Measurements from ENCODE around the gene COL8A2.

COL8A2 gene

GRCh38 chr1:36086529-36087232, 38.3 kb downstream of the COL8A2 start:
- DNase-seq: no peak
- Histone ChIP-seq H2BK12ac (ENCODE audit: low read length) (no peak overlapping the region), H2AFZ (ENCODE audit: insufficient read depth, low read length, poor library complexity) (no peak overlapping the region), H3K27me3 (ENCODE audit: insufficient read depth, low read length) (no peaks in the 10 kb centered on the region), H4K91ac (ENCODE audit: low read depth, low read length) (no peak overlapping the region), H3K79me2 (ENCODE audit: control insufficient read depth, insufficient read depth, low read length, poor library complexity) (peaks cover 8% of the 10 kb centered on the region), H3K14ac (ENCODE audit: low read length) (no peak overlapping the region), H3K18ac (ENCODE audit: low read length) (no peak overlapping the region), H3K4ac (ENCODE audit: low read depth, low read length) (no peak overlapping the region), H3K9ac (ENCODE audit: low read length) (no peak overlapping the region), H3K36me3 (ENCODE audit: control insufficient read depth in 1 of 2, insufficient read depth in 2 of 2, low read length in 2 of 2) (peaks cover 6 to 8% of the 10 kb centered on the region in 2 experiments), H2BK5ac (ENCODE audit: low read depth, low read length, poor library complexity) (no peak overlapping the region), H4K8ac (ENCODE audit: low read depth, low read length) (no peak overlapping the region), H3K79me1 (ENCODE audit: low read length) (peaks cover 7% of the 10 kb centered on the region), H2BK120ac (ENCODE audit: insufficient read depth, low read length, poor library complexity) (no peak overlapping the region), H3K27ac (ENCODE audit: low read depth, low read length) (no peak overlapping the region), H3K23ac (ENCODE audit: low read length) (no peak overlapping the region), H3K4me1 (ENCODE audit: control insufficient read depth in 1 of 2, insufficient read depth in 2 of 2, low read length in 2 of 2) (peaks cover 4 to 13% of the 10 kb centered on the region in 2 experiments), H3K4me3 (ENCODE audit: low read depth, low read length) (no peak overlapping the region), H2AK5ac (ENCODE audit: low read length) (no peak overlapping the region), H3K9me3 (ENCODE audit: insufficient read depth, low read depth, low read length) (no peaks in the 10 kb centered on the region), H4K12ac (ENCODE audit: low read depth, low read length) (no peak overlapping the region), H3K4me2 (ENCODE audit: low read length) (no peak overlapping the region)
- no CpG with 5 or more reads among the region's 12 CpGs for WGBS (ENCODE audit: extremely low coverage, insufficient coverage, insufficient read length)

DNA sequence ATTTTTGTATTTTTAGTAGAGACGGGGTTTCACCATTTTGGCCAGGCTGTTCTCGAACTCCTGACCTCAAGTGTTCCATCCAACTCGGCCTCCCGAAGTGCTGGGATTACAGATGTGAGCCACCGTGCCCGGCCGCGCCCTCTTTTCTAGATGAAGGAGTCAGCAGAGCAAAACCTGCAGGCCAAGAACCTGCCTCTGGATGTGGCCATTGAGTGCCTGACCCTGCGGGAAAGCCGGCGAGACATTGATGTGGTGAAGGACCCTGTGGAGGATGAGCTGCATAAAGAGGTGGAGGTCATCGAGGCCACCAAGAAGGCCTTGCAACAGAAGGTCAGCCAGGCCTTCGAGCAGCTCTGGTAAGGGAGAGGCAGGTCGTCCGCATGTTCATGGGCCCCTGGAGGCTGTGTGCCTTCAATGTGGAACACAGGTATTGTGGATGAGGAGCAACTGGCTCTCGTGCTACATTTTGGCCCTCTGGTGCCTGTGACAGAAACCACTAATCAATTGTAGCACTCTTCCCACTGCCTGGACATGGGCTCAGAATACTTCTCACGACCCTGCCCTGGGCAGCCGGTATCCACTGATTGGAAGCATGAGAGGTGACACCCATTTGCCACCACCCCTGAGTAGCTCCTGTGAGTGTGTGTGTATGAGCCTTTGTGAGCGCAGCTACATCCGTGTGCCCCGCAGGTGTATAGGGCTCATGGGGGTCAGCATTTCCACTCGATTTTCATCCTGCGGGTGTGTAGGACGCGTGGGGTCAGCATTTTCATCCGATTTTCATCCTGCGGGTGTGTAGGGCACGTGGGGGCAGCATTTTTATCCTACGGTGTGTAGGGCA, 39.1 kb downstream of the COL8A2 start:
- Histone ChIP-seq H3K36me3 (ENCODE audit: control insufficient read depth in 1 of 2, insufficient read depth in 2 of 2, low read length in 2 of 2) (peaks cover 0 to under 1% of the 10 kb centered on the region in 2 experiments), H3K4me2 (ENCODE audit: low read length) (no peak overlapping the region), H4K8ac (ENCODE audit: low read depth, low read length) (no peak overlapping the region), H3K27me3 (ENCODE audit: insufficient read depth, low read length) (no peaks in the 10 kb centered on the region), H2AK5ac (ENCODE audit: low read length) (no peak overlapping the region), H3K4me1 (ENCODE audit: control insufficient read depth in 1 of 2, insufficient read depth in 2 of 2, low read length in 2 of 2) (peaks cover 4 to 13% of the 10 kb centered on the region in 2 experiments), H3K18ac (ENCODE audit: low read length) (no peak overlapping the region), H3K9me3 (ENCODE audit: insufficient read depth, low read depth, low read length) (no peaks in the 10 kb centered on the region), H2BK120ac (ENCODE audit: insufficient read depth, low read length, poor library complexity) (no peak overlapping the region), H3K14ac (ENCODE audit: low read length) (no peak overlapping the region), H3K4me3 (ENCODE audit: low read depth, low read length) (no peak overlapping the region), H3K79me2 (ENCODE audit: control insufficient read depth, insufficient read depth, low read length, poor library complexity) (peaks cover 8% of the 10 kb centered on the region), H3K9ac (ENCODE audit: low read length) (no peak overlapping the region), H3K27ac (ENCODE audit: low read depth, low read length) (no peak overlapping the region), H4K91ac (ENCODE audit: low read depth, low read length) (no peak overlapping the region), H2BK5ac (ENCODE audit: low read depth, low read length, poor library complexity) (no peak overlapping the region), H3K79me1 (ENCODE audit: low read length) (peaks cover 7% of the 10 kb centered on the region), H2BK12ac (ENCODE audit: low read length) (no peak overlapping the region), H4K12ac (ENCODE audit: low read depth, low read length) (no peak overlapping the region), H3K23ac (ENCODE audit: low read length) (no peak overlapping the region), H3K4ac (ENCODE audit: low read depth, low read length) (no peak overlapping the region), H2AFZ (ENCODE audit: insufficient read depth, low read length, poor library complexity) (no peak overlapping the region)
- DNase-seq: no peak
- WGBS (ENCODE audit: extremely low coverage, insufficient coverage, insufficient read length): no CpG with 5 or more reads among the region's 29 CpGs

- no peak for DNase-seq
- Histone ChIP-seq H3K14ac (ENCODE audit: low read length) (no peak overlapping the region), H3K79me2 (ENCODE audit: control insufficient read depth, insufficient read depth, low read length, poor library complexity) (peaks cover 8% of the 10 kb centered on the region), H3K9me3 (ENCODE audit: insufficient read depth, low read depth, low read length) (no peaks in the 10 kb centered on the region), H3K4ac (ENCODE audit: low read depth, low read length) (no peak overlapping the region), H2BK120ac (ENCODE audit: insufficient read depth, low read length, poor library complexity) (no peak overlapping the region), H4K91ac (ENCODE audit: low read depth, low read length) (no peak overlapping the region), H3K79me1 (ENCODE audit: low read length) (peaks cover 7% of the 10 kb centered on the region), H3K4me1 (ENCODE audit: control insufficient read depth in 1 of 2, insufficient read depth in 2 of 2, low read length in 2 of 2) (peaks cover 4 to 13% of the 10 kb centered on the region in 2 experiments), H3K4me2 (ENCODE audit: low read length) (no peak overlapping the region), H2AK5ac (ENCODE audit: low read length) (no peak overlapping the region), H2AFZ (ENCODE audit: insufficient read depth, low read length, poor library complexity) (no peak overlapping the region), H3K27me3 (ENCODE audit: insufficient read depth, low read length) (no peaks in the 10 kb centered on the region), H2BK12ac (ENCODE audit: low read length) (no peak overlapping the region), H3K27ac (ENCODE audit: low read depth, low read length) (no peak overlapping the region), H2BK5ac (ENCODE audit: low read depth, low read length, poor library complexity) (no peak overlapping the region), H4K12ac (ENCODE audit: low read depth, low read length) (no peak overlapping the region), H3K4me3 (ENCODE audit: low read depth, low read length) (no peak overlapping the region), H3K9ac (ENCODE audit: low read length) (no peak overlapping the region), H3K36me3 (ENCODE audit: control insufficient read depth in 1 of 2, insufficient read depth in 2 of 2, low read length in 2 of 2) (no peaks in the 10 kb centered on the region), H3K23ac (ENCODE audit: low read length) (no peak overlapping the region), H3K18ac (ENCODE audit: low read length) (no peak overlapping the region), H4K8ac (ENCODE audit: low read depth, low read length) (no peak overlapping the region)
- no CpG with 5 or more reads among the region's 9 CpGs for WGBS (ENCODE audit: extremely low coverage, insufficient coverage, insufficient read length)
These were observed 39.9 kb downstream of the COL8A2 start for GRCh38 chr1:36085126-36085525.

DNA sequence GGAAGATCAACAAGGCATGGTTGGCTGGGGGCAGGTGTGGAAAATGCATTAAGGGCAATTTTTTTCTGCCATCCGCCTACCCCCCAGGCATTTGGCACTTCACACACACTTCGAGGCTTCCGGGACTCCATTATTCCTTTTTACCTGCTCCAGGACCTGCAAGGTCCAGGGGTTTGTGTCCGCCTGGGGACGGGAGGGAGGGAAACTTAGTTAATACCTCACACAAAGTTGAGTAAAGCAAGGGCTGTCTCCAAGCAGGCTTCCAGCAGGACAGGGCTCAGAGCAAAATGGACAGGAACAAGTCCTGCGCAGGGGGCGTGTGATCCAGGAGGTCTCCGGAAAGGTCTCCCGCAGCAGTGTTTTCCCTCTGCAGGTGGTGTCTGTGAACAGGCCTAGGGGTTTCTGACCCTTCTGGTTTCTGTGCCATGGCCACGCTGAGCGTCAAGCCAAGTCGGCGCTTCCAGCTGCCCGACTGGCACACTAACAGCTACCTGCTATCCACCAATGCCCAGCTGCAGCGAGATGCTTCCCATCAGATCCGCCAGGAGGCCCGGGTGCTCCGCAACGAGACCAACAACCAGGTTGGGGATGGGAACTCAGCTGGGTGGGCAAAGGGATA, 40.4 kb downstream of the COL8A2 start:
- Histone ChIP-seq H4K91ac (ENCODE audit: low read depth, low read length) (no peak overlapping the region), H3K79me2 (ENCODE audit: control insufficient read depth, insufficient read depth, low read length, poor library complexity) (peaks cover 7% of the 10 kb centered on the region), H2BK5ac (ENCODE audit: low read depth, low read length, poor library complexity) (no peak overlapping the region), H3K27me3 (ENCODE audit: insufficient read depth, low read length) (no peaks in the 10 kb centered on the region), H2BK120ac (ENCODE audit: insufficient read depth, low read length, poor library complexity) (no peak overlapping the region), H2BK12ac (ENCODE audit: low read length) (no peak overlapping the region), H3K4me2 (ENCODE audit: low read length) (peak overlapping the region; percentile 87), H3K9ac (ENCODE audit: low read length) (no peak overlapping the region), H3K36me3 (ENCODE audit: control insufficient read depth in 1 of 2, insufficient read depth in 2 of 2, low read length in 2 of 2) (no peaks in the 10 kb centered on the region), H3K23ac (ENCODE audit: low read length) (no peak overlapping the region), H3K4me3 (ENCODE audit: low read depth, low read length) (peak overlapping the region; percentile 70), H3K9me3 (ENCODE audit: insufficient read depth, low read depth, low read length) (no peaks in the 10 kb centered on the region), H4K12ac (ENCODE audit: low read depth, low read length) (no peak overlapping the region), H2AFZ (ENCODE audit: insufficient read depth, low read length, poor library complexity) (peak overlapping the region; percentile 4), H3K4me1 (ENCODE audit: control insufficient read depth in 1 of 2, insufficient read depth in 2 of 2, low read length in 2 of 2) (peaks cover 3 to 11% of the 10 kb centered on the region in 2 experiments), H3K27ac (ENCODE audit: low read depth, low read length) (no peak overlapping the region), H4K8ac (ENCODE audit: low read depth, low read length) (no peak overlapping the region), H2AK5ac (ENCODE audit: low read length) (no peak overlapping the region), H3K4ac (ENCODE audit: low read depth, low read length) (no peak overlapping the region), H3K18ac (ENCODE audit: low read length) (no peak overlapping the region), H3K79me1 (ENCODE audit: low read length) (peaks cover 7% of the 10 kb centered on the region), H3K14ac (ENCODE audit: low read length) (no peak overlapping the region)
- no peak for DNase-seq
- no CpG with 5 or more reads among the region's 19 CpGs for WGBS (ENCODE audit: extremely low coverage, insufficient coverage, insufficient read length)
